Measurements from ENCODE around the gene OXSR1.

The OXSR1 gene

GRCh38 chr3:38141173-38141951 is 24.0 kb upstream of the OXSR1 start:
- Histone ChIP-seq H3K27ac (no peak overlapping the region), H3K4me3 (ENCODE audit: low read depth, low read length) (no peak overlapping the region), H3K36me3 (replicated peaks) (peaks cover 2% of the 10 kb centered on the region), H3K27me3 (replicated peaks) (no peaks in the 10 kb centered on the region)
- DNase-seq, result no peak
- no peak for TF ChIP-seq CTCF (IDR thresholded peaks at IDR 0.05; ENCODE audit: low read depth, low read length, missing control alignments)
- in situ Hi-C loops (cut with HindIII; ENCODE audit: low pct_ligation_motif_present, low sequenced_read_pairs), result no loop called here

GRCh38 chr3:38141952-38142273 is 23.4 kb upstream of the OXSR1 start:
- no peak overlapping the region for H3K27ac ChIP-seq
- no peaks in the 10 kb centered on the region for H3K27me3 ChIP-seq (replicated peaks)

GRCh38 chr3:38142959-38143358 is 22.4 kb upstream of the OXSR1 start:
- no peak for DNase-seq
- in situ Hi-C loops (cut with HindIII; ENCODE audit: low pct_ligation_motif_present, low sequenced_read_pairs), result no loop called here
- Histone ChIP-seq H3K27me3 (replicated peaks) (no peaks in the 10 kb centered on the region), H3K36me3 (replicated peaks) (peaks cover 2% of the 10 kb centered on the region), H3K4me3 (ENCODE audit: low read depth, low read length) (no peak overlapping the region), H3K27ac (no peak overlapping the region)
- TF ChIP-seq CTCF (IDR thresholded peaks at IDR 0.05; ENCODE audit: low read depth, low read length, missing control alignments), result no peak

More at GRCh38 chr3:38141952-38142273, 23.4 kb upstream of the OXSR1 start:
- Histone ChIP-seq H3K36me3 (replicated peaks) (peaks cover 2% of the 10 kb centered on the region), H3K4me3 (ENCODE audit: low read depth, low read length) (no peak overlapping the region)
- no peak for TF ChIP-seq CTCF (IDR thresholded peaks at IDR 0.05; ENCODE audit: low read depth, low read length, missing control alignments)
- in situ Hi-C loops (cut with HindIII; ENCODE audit: low pct_ligation_motif_present, low sequenced_read_pairs), result no loop called here
- no peak for DNase-seq

GRCh38 chr3:38143511-38143910 is 21.8 kb upstream of the OXSR1 start:
- no peak for DNase-seq
- no peak for TF ChIP-seq CTCF (IDR thresholded peaks at IDR 0.05; ENCODE audit: low read depth, low read length, missing control alignments)

GRCh38 chr3:38146504-38146903 is 18.8 kb upstream of the OXSR1 start:
- no peak for TF ChIP-seq CTCF (IDR thresholded peaks at IDR 0.05; ENCODE audit: low read depth, low read length, missing control alignments)
- Histone ChIP-seq H3K27me3 (replicated peaks) (no peaks in the 10 kb centered on the region), H3K36me3 (replicated peaks) (no peaks in the 10 kb centered on the region), H3K4me3 (ENCODE audit: low read depth, low read length) (no peak overlapping the region), H3K27ac (no peak overlapping the region)
- DNase-seq, result no peak
- in situ Hi-C loops (cut with HindIII; ENCODE audit: low pct_ligation_motif_present, low sequenced_read_pairs), result no loop called here

More at GRCh38 chr3:38143511-38143910, 21.8 kb upstream of the OXSR1 start:
- no peak overlapping the region for H3K4me3 ChIP-seq (ENCODE audit: low read depth, low read length)
- H3K27ac ChIP-seq, result no peak overlapping the region
- no peaks in the 10 kb centered on the region for H3K27me3 ChIP-seq (replicated peaks)
- H3K36me3 ChIP-seq (replicated peaks), result peaks cover 2% of the 10 kb centered on the region
- in situ Hi-C loops (cut with HindIII; ENCODE audit: low pct_ligation_motif_present, low sequenced_read_pairs), result no loop called here

GRCh38 chr3:38147421-38147820 is 17.9 kb upstream of the OXSR1 start:
- TF ChIP-seq CTCF (IDR thresholded peaks at IDR 0.05; ENCODE audit: low read depth, low read length, missing control alignments), result no peak
- H3K36me3 ChIP-seq (replicated peaks), result no peaks in the 10 kb centered on the region
- H3K4me3 ChIP-seq (ENCODE audit: low read depth, low read length), result no peak overlapping the region
- in situ Hi-C loops (cut with HindIII; ENCODE audit: low pct_ligation_motif_present, low sequenced_read_pairs), result no loop called here
- DNase-seq, result no peak
- H3K27me3 ChIP-seq (replicated peaks), result no peaks in the 10 kb centered on the region
- no peak overlapping the region for H3K27ac ChIP-seq
